GM19452 (cell line): ENCODE results near the gene VPS45.

Experiments
- ATAC-seq: cut with Tn5 transposase; IDR thresholded peaks from one replicate; pipeline ENCODE4 v1.9.1; 2021; ENCODE audit not compliant: unreplicated experiment

The VPS45 gene

GRCh38 chr1:150186789-150187559 is 119.4 kb downstream of the VPS45 start:
- no peak for ATAC-seq

DNA sequence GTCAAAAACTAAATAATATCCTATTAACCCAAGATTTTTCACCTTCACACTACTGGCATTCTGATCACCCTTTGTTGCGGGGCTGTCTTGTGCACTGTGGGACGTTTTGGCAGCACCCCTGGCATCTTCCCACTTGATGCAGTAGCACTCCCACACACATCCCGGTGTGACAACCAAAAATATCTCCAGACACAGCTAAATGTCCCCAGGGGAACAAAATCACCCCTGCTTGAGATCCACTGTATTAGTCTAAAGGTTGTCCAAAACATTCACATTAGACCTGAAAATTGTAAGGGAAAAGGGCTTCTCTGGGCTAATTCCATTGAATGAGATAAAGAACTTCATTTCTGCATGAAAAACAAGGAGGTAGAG is 120.0 kb downstream of the VPS45 start:
- no peak for ATAC-seq

DNA sequence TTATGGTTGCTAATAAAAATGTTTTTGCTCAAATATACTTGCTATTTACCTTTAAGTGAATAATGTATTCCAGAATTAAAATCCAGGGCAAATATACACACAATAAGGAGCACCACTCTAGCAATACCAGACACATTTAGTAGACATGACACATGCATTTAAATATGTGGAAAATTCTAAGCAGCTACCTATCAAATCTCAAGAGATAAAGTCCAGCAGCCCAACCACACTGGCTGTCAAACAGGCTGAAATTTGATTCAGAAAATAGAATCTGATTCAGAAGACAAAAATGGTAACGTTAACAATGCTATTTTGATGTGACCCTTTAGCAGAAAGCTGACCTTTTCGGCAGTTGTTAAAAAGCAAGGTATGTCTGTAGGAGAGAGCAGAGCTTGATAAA is 124.4 kb downstream of the VPS45 start:
- no peak for ATAC-seq

GRCh38 chr1:150194381-150195031 is 126.9 kb downstream of the VPS45 start:
- ATAC-seq: no peak
